SU-DHL-6 (cell line): Measurements from ENCODE around the gene PXDN.

Experiments used
- H2AFZ ChIP-seq: fragments of 200-600 bp; sonication (generic); 2 replicates; pipeline ENCODE4 v1.6.1; 2014; ENCODE audit warnings: low read depth, mild to moderate bottlenecking, moderate library complexity, mixed read lengths, antibody characterized with exemption, low read length; ENCODE audit not compliant: severe bottlenecking
- H3F3A ChIP-seq: fragments of 200-600 bp; shearing (Covaris generic); 2 replicates; pipeline ENCODE4 v1.6.0; 2016; ENCODE audit warnings: antibody characterized with exemption, mild to moderate bottlenecking; ENCODE audit not compliant: insufficient read depth
- H3K27ac ChIP-seq: fragments of 200-600 bp; sonication (generic); 2 replicates; pipeline ENCODE4 v1.5.1; 2016; ENCODE audit warnings: low read depth, mild to moderate bottlenecking, low read length, moderate library complexity, mixed read lengths
- H3K27me3 ChIP-seq: fragments of 200-600 bp; sonication (generic), shearing (Covaris generic); 2 replicates; pipeline ENCODE4 v1.6.0; 2014; ENCODE audit warnings: mild to moderate bottlenecking, low read length
- H3K36me3 ChIP-seq: fragments of 200-600 bp; sonication (generic); 2 replicates; pipeline ENCODE4 v1.6.1; 2014; ENCODE audit warnings: mild to moderate bottlenecking, low read length, mixed read lengths
- H3K4me2 ChIP-seq: fragments of 300-600, 200-600 bp; shearing (Covaris generic), sonication (generic); 2 replicates; pipeline ENCODE4 v1.6.0; 2014; ENCODE audit warnings: low read length, low read depth, mild to moderate bottlenecking; ENCODE audit not compliant: poor library complexity, severe bottlenecking
- H3K4me3 ChIP-seq: fragments of 200-600 bp; sonication (generic); 2 replicates; pipeline ENCODE4 v1.5.1; 2014; ENCODE audit warnings: antibody characterized with exemption, low read length, mild to moderate bottlenecking, mixed read lengths; ENCODE audit not compliant: insufficient read depth, poor library complexity, severe bottlenecking
- H3K79me2 ChIP-seq: fragments of 200-600 bp; sonication (generic); 2 replicates; pipeline ENCODE4 v1.6.1; 2014; ENCODE audit warnings: mild to moderate bottlenecking, low read length, moderate library complexity; ENCODE audit not compliant: insufficient read depth
- H3K9ac ChIP-seq: fragments of 200-600 bp; sonication (generic); 2 replicates; pipeline ENCODE4 v1.7.0; 2014; ENCODE audit warnings: mild to moderate bottlenecking, low read length
- H3K9me2 ChIP-seq: fragments of 200-600 bp; sonication (generic); replicated peaks from 2 replicates; pipeline ENCODE4 v1.6.1; 2014; ENCODE audit warnings: low read length; ENCODE audit not compliant: insufficient read depth
- H3K9me3 ChIP-seq: fragments of 200-600 bp; sonication (generic); 2 replicates; pipeline ENCODE4 v1.6.1; 2014; ENCODE audit warnings: low read length, mixed read lengths; ENCODE audit not compliant: insufficient read depth
- H4K20me1 ChIP-seq: fragments of 200-600 bp; sonication (generic); 2 replicates; pipeline ENCODE4 v1.6.1; 2014; ENCODE audit warnings: low read depth, mild to moderate bottlenecking, antibody characterized with exemption, low read length, moderate library complexity, mixed read lengths
- EZH2phosphoT487 ChIP-seq: fragments of 200-600 bp; sonication (generic), shearing (Covaris generic); conservative IDR thresholded peaks from 2 replicates; pipeline ENCODE4 v1.6.1; 2018; ENCODE audit warnings: mild to moderate bottlenecking, antibody characterized with exemption, low read length, moderate library complexity, mixed read lengths
- TF ChIP-seq, protein P1 (sequence below): fragments of 200-600 bp; sonication (generic); IDR thresholded peaks from one replicate; pipeline ENCODE4 v1.5.1; 2017; ENCODE audit warnings: antibody characterized with exemption, mild to moderate bottlenecking, low read length, moderate library complexity; ENCODE audit not compliant: insufficient read depth, poor library complexity, severe bottlenecking

Gene PXDN

DNA sequence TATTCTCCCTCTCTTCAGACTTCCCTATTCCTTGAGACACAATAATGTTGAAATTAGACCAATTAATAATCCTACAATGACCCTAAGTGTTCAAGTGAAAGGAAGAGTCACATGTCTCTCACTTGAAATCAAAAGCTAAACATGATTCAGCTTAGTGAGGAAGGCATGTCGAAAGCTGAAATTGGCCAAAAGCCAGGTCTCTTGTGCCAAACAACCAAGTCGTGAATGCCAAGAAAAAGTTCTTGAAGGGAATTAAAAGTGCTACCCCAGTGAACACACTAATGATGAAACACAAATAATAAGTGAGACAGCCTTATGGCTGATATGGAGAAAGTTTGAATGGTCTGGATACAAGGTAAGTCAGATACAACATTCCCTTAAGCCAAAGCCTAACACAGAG is 115.4 kb downstream of the PXDN start:
- Histone ChIP-seq H3K27ac (no peak overlapping the region), H2AFZ (no peak overlapping the region), H3K36me3 (no peaks in the 10 kb centered on the region), H3F3A (no peaks in the 10 kb centered on the region), H3K9me2 (no peaks in the 10 kb centered on the region), H3K4me3 (no peak overlapping the region), H3K4me2 (no peak overlapping the region), H3K27me3 (no peaks in the 10 kb centered on the region), H3K79me2 (no peaks in the 10 kb centered on the region), H3K9me3 (no peaks in the 10 kb centered on the region), H4K20me1 (no peaks in the 10 kb centered on the region), H3K9ac (no peak overlapping the region)
- TF ChIP-seq, protein P1, sequence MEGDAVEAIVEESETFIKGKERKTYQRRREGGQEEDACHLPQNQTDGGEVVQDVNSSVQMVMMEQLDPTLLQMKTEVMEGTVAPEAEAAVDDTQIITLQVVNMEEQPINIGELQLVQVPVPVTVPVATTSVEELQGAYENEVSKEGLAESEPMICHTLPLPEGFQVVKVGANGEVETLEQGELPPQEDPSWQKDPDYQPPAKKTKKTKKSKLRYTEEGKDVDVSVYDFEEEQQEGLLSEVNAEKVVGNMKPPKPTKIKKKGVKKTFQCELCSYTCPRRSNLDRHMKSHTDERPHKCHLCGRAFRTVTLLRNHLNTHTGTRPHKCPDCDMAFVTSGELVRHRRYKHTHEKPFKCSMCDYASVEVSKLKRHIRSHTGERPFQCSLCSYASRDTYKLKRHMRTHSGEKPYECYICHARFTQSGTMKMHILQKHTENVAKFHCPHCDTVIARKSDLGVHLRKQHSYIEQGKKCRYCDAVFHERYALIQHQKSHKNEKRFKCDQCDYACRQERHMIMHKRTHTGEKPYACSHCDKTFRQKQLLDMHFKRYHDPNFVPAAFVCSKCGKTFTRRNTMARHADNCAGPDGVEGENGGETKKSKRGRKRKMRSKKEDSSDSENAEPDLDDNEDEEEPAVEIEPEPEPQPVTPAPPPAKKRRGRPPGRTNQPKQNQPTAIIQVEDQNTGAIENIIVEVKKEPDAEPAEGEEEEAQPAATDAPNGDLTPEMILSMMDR = no peak
- no peak for TF ChIP-seq EZH2phosphoT487

DNA sequence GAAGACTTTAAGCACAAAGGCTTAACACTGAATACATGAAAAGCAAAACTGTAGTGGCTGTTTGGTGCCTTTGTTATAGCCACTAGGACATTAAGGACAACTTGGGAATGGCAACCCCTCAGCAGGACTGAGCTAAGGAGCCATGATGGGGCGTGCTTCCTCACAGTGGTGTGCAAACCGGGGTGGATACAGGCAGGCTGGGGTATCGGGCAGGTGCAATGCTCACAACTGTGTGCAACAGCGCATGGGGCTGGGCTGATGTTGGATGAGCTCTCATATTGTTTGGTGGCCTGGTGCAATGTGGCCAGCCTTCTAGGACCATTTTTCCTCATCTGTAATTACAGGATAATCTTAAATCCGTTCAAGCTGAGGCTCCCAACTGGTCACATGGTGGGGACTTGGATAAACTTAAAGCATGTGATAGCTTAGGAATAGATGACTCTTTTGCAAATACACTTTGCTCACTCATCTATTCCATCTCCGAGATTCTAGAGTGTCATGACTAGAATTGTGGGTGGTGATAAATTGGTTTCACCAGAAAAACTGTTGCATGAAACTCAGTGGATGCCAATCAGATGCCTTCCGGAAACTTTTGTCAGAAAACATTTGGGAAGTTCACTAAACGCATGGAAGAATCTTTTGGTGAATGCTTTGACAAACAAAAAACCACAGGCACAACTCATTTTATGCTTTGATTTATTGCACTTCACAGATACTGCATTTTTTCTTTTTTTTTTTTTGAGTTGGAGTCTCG is 116.5 kb downstream of the PXDN start:
- Histone ChIP-seq H3K9ac (no peak overlapping the region), H3K27ac (no peak overlapping the region), H3K79me2 (no peaks in the 10 kb centered on the region), H3K4me3 (no peak overlapping the region), H2AFZ (no peak overlapping the region), H3F3A (no peaks in the 10 kb centered on the region), H3K4me2 (no peak overlapping the region), H3K9me2 (no peaks in the 10 kb centered on the region), H4K20me1 (no peaks in the 10 kb centered on the region), H3K36me3 (no peaks in the 10 kb centered on the region), H3K27me3 (no peaks in the 10 kb centered on the region), H3K9me3 (no peaks in the 10 kb centered on the region)
- TF ChIP-seq EZH2phosphoT487 = no peak
- TF ChIP-seq, protein P1 = no peak

DNA sequence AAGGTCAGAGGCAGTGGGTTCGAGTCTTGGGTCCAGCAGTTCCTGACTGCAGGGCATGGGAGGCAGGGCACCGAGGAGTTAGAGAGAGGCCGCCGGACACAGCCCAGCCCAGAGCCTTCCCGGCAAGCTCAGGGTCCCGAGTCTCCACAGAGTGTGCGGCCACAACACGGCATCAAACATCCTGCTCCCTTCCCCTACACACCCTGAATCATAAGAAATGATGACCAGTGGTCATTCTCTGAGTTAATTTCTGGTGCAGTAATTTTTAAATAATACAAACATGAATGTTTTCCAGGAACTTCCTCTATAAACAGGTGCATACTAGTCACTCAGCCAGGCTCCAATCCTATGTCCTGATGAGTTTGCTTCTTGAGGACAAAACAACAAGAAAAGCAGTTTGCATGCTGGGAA is 118.0 kb downstream of the PXDN start:
- Histone ChIP-seq H3K27ac (no peak overlapping the region), H3K4me3 (no peak overlapping the region), H3K79me2 (no peaks in the 10 kb centered on the region), H4K20me1 (no peaks in the 10 kb centered on the region), H3K9me3 (no peaks in the 10 kb centered on the region), H3K9ac (no peak overlapping the region), H3K36me3 (no peaks in the 10 kb centered on the region), H3K9me2 (no peaks in the 10 kb centered on the region), H3K27me3 (no peaks in the 10 kb centered on the region), H2AFZ (no peak overlapping the region), H3K4me2 (no peak overlapping the region), H3F3A (no peaks in the 10 kb centered on the region)
- no peak for TF ChIP-seq EZH2phosphoT487
- TF ChIP-seq, protein P1 = no peak
